ENCODE data around the gene VPS37B. TPM values are rescaled to one million over a fixed set of nuclear protein-coding genes. Genes with fewer than 3 reads are reported as not detected.
"Not testable (repeated sequence)": the region's sequence is repeated elsewhere in the genome, so short reads cannot be mapped to it uniquely, and the experiment has no call there.

Gene VPS37B
- total and polyA plus RNA-seq, 10 of the 15 experiments (the other 5 are each of a cell fraction or from before 2014, with no cell fraction given), result 0.66 to 68.6 (median 39.6) TPM

- TF ChIP-seq MLLT1 (IDR thresholded peaks at IDR 0.05) (0 out of 2 replicates have a peak, but pooled peaks have one; percentile 36), SIX5 (IDR thresholded peaks at IDR 0.05; ENCODE audit: low read depth, low read length, severe bottlenecking) (no peak), DPF2 (IDR thresholded peaks at IDR 0.05) (no peak), NBN (IDR thresholded peaks at IDR 0.05) (no peak), ELK1 (IDR thresholded peaks at IDR 0.05; ENCODE audit: low read depth, low read length) (no peak), NR2C1 (IDR thresholded peaks at IDR 0.05) (no peak), EGR1 (IDR thresholded peaks at IDR 0.05; ENCODE audit: borderline replicate concordance in 1 of 2, low read depth in 2 of 2, low read length in 2 of 2) (no peak), FOXK2 (IDR thresholded peaks at IDR 0.05) (no peak), BCL3 (IDR thresholded peaks at IDR 0.05; ENCODE audit: borderline replicate concordance, insufficient read depth, low read depth, low read length, poor library complexity, severe bottlenecking) (no peak), ZBTB33 (IDR thresholded peaks at IDR 0.05) (no peak), ASH2L (IDR thresholded peaks at IDR 0.05; ENCODE audit: borderline replicate concordance, low read depth) (no peak)
These were observed 2.4 kb downstream of the VPS37B start (continued) for GRCh38 chr12:122893208-122894153.

- SMC1A ChIA-PET (ENCODE audit: uncharacterized antibody, unreplicated experiment), result interaction anchor here (0.8 to 3.0 kb wide), 6 partner anchors 8 to 59 kb away, joined by 3 to 31 read pairs (median 7); no protein-coding TSS in a partner anchor
These were observed 3.2 kb downstream of the VPS37B start for GRCh38 chr12:122892724-122893123.

More at GRCh38 chr12:122892724-122893123, 3.2 kb downstream of the VPS37B start:
- H3K27me3 ChIP-seq (replicated peaks in 1 of 2; ENCODE audit: control insufficient read depth in 2 of 2, insufficient read depth in 2 of 2, low read length in 1 of 2); H3K36me3 ChIP-seq (ENCODE audit: control insufficient read depth in 2 of 2, insufficient read depth in 2 of 2, low read length in 1 of 2); H4K20me1 ChIP-seq (ENCODE audit: control insufficient read depth, insufficient read depth); BruUV-seq (replicated peaks); in situ Hi-C loops (cut with MboI); FAIRE-seq; H3K4me3 ChIP-seq; H2AFZ ChIP-seq (ENCODE audit: control insufficient read depth, low read depth, low read length); DNase-seq (ENCODE audit: low read depth, low spot score); H3K9me3 ChIP-seq (replicated peaks; ENCODE audit: control insufficient read depth, insufficient read depth, low read length); ATAC-seq; H3K9ac ChIP-seq (ENCODE audit: control insufficient read depth, insufficient read depth, low read length); H3K27ac ChIP-seq (ENCODE audit: control insufficient read depth, insufficient read depth): not testable (repeated sequence)
- ChIA-PET RAD21 (ENCODE audit: unreplicated experiment) (interaction anchor here (2.0 to 2.5 kb wide), 3 partner anchors 9 to 99 kb away, joined by 8 to 15 read pairs (median 11); no protein-coding TSS in a partner anchor), POLR2A (interaction anchor here (0.6 to 2.1 kb wide), 6 partner anchors 7 to 86 kb away, joined by 3 to 25 read pairs (median 5); no protein-coding TSS in a partner anchor), CTCF (interaction anchor here (0.6 to 12.3 kb wide), 5 partner anchors 9 to 54 kb away, joined by 3 to 107 read pairs (median 18); no protein-coding TSS in a partner anchor)
- H3K79me2 ChIP-seq (ENCODE audit: control insufficient read depth, insufficient read depth, low read length), result peaks cover 62% of the 10 kb centered on the region
- intact Hi-C loops (cut with micrococcal nuclease; ENCODE audit: unreplicated experiment), result loop anchor here (2.0 kb wide), 1 partner anchor 60 kb away; no protein-coding TSS in a partner anchor
- 92% methylated on average over 9 of the region's 9 CpGs for WGBS (ENCODE audit: insufficient coverage, insufficient replicate concordance, low lambda C conversion rate, missing lambda C conversion rate)
- H3K4me1 ChIP-seq (ENCODE audit: control insufficient read depth, insufficient read depth, low read length), result peaks cover 37% of the 10 kb centered on the region
- peak overlapping the region; percentile 81; the same call in 1 of the 2 replicates for H3K4me2 ChIP-seq (ENCODE audit: control insufficient read depth, insufficient read depth)

All from GM12878 (cell line).